HUES6 (cell line): Measurements from ENCODE around the gene SQSTM1.

ENCODE experiments used
- H3K27ac ChIP-seq: 2 replicates; pipeline ENCODE4 v1.7.0; 2013; ENCODE audit warnings: low read depth, mild to moderate bottlenecking, low read length, inconsistent platforms
- H3K27me3 ChIP-seq: 2 replicates; pipeline ENCODE4 v1.6.1; 2013; ENCODE audit warnings: low read length; ENCODE audit not compliant: control insufficient read depth, insufficient read depth
- H3K36me3 ChIP-seq: 2 replicates; pipeline ENCODE4 v1.6.1; 2013; ENCODE audit warnings: low read length; ENCODE audit not compliant: control insufficient read depth, insufficient read depth
- H3K4me1 ChIP-seq: 2 replicates; pipeline ENCODE4 v1.6.1; 2013; ENCODE audit warnings: low read length; ENCODE audit not compliant: control insufficient read depth, insufficient read depth
- H3K4me3 ChIP-seq: 2 replicates; pipeline ENCODE4 v1.5.1; 2013; ENCODE audit warnings: low read depth, low read length
- H3K9ac ChIP-seq: one replicate; pipeline ENCODE4 v1.6.1; 2013; ENCODE audit warnings: mild to moderate bottlenecking, low read length
- H3K9me3 ChIP-seq: 2 replicates; pipeline ENCODE4 v1.6.1; 2013; ENCODE audit warnings: low read depth, low read length; ENCODE audit not compliant: control insufficient read depth, insufficient read depth

The SQSTM1 gene

DNA sequence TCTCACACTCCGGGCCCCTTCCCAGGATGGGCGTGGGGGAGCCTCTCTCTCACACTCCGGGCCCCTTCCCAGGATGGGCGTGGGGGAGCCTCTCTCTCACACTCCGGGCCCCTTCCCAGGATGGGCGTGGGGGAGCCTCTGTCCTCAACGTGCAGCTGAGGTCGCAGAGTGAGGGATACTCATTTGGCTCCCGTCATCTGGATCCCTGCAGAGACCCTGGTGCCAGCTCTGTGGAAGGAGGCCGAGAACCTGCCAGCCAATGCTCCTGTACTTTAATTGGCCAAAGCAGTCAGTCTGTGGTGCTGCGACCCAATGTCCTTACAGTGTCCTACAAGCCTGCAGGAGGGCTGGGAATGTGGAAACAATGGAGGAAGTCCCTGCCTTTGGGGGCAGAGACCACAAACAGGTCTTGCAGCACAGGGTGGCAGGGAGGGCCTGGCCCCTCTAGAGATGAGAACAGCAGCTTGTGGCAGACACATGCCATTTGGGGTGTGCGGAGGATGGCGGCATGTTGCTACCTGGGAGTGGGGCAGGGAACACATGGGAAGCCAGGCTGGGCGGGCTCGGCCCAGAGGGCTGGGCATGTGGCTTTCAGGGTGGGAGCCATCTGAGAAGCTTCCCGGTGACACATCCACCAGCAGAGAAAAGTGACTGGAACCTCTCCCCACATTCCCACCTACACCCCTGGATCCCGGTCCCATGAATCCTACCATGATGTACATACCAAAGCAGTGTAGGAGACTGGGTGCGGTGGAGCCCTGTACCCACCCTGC, 51.5 kb downstream of the SQSTM1 start:
- no peaks in the 10 kb centered on the region for H3K4me1 ChIP-seq
- H3K36me3 ChIP-seq = peaks cover 77% of the 10 kb centered on the region
- no peak overlapping the region for H3K27ac ChIP-seq
- H3K4me3 ChIP-seq = no peak overlapping the region
- no peak overlapping the region for H3K9ac ChIP-seq
- H3K27me3 ChIP-seq = no peaks in the 10 kb centered on the region
- no peaks in the 10 kb centered on the region for H3K9me3 ChIP-seq

DNA sequence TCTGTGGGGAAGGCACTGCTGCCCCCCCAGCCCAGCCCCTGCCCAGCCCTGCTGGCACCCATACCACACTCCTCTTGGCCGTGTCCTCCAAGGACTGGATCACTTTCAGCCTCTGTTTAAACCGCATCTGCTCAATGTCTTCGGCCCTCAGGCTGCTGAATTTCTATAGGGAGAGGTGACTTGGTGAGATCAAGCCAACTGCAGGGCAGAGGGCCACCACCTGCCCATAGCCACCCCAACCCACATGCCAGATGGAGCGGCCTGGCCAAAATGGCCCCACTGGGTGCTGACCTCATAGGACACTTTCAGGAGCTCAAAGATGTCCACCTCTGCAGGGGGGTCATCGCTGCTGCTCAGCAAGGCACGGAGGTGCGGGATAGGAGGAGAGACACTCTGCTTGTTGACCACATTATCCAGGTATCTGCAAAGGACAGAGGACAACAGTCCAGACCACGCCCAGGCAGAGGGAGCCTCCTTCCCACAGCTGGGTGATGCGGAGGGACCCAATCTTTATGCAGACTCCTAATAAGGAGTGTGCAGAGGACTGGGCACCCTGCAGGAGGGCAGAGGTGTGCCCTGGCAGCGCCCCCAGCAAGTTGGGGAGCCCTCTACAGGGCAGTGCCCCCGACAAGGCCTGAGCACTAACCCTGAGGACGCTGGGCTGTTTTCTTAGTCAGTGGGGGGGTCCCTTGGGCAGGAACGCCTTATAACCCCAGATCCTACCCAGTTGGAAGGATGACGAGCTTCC, 52.3 kb downstream of the SQSTM1 start:
- Histone ChIP-seq H3K27me3 (no peaks in the 10 kb centered on the region), H3K9me3 (no peaks in the 10 kb centered on the region), H3K36me3 (peaks cover 79% of the 10 kb centered on the region), H3K4me3 (no peak overlapping the region), H3K27ac (no peak overlapping the region), H3K4me1 (no peaks in the 10 kb centered on the region), H3K9ac (no peak overlapping the region)

- Histone ChIP-seq H3K27ac (no peak overlapping the region), H3K9me3 (no peaks in the 10 kb centered on the region), H3K4me1 (no peaks in the 10 kb centered on the region), H3K9ac (no peak overlapping the region), H3K4me3 (no peak overlapping the region), H3K27me3 (no peaks in the 10 kb centered on the region), H3K36me3 (peaks cover 81% of the 10 kb centered on the region)
These were observed 52.9 kb downstream of the SQSTM1 start for GRCh38 chr5:179873588-179874110.

DNA sequence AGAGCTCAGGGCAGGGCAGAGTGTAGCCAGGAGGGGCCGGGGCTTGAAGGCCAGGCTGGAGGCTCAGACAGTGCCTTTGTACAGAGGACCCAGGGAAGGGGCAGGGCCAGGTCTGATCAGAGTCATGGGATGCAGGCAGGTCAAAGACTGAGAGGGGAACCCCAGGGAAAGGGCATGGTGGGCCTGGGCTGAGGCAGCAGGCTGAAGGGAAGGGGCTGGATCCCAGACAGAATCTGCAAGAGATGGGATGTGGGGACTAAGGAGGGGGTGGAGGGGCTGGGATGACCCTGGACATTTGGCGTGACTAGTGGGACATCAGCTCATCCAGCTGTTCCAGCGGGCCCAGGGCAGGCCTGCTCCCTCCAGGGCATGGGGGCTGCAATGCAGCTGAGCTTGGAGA, 53.4 kb downstream of the SQSTM1 start:
- Histone ChIP-seq H3K4me3 (no peak overlapping the region), H3K9me3 (no peaks in the 10 kb centered on the region), H3K36me3 (peaks cover 82% of the 10 kb centered on the region), H3K27me3 (no peaks in the 10 kb centered on the region), H3K4me1 (no peaks in the 10 kb centered on the region), H3K27ac (no peak overlapping the region), H3K9ac (no peak overlapping the region)

- no peak overlapping the region for H3K9ac ChIP-seq
- peaks cover 78% of the 10 kb centered on the region for H3K36me3 ChIP-seq
- no peak overlapping the region for H3K4me3 ChIP-seq
- no peaks in the 10 kb centered on the region for H3K9me3 ChIP-seq
- no peak overlapping the region for H3K27ac ChIP-seq
- no peaks in the 10 kb centered on the region for H3K27me3 ChIP-seq
- H3K4me1 ChIP-seq = no peaks in the 10 kb centered on the region
These were observed 54.0 kb downstream of the SQSTM1 start for GRCh38 chr5:179874536-179875292.

DNA sequence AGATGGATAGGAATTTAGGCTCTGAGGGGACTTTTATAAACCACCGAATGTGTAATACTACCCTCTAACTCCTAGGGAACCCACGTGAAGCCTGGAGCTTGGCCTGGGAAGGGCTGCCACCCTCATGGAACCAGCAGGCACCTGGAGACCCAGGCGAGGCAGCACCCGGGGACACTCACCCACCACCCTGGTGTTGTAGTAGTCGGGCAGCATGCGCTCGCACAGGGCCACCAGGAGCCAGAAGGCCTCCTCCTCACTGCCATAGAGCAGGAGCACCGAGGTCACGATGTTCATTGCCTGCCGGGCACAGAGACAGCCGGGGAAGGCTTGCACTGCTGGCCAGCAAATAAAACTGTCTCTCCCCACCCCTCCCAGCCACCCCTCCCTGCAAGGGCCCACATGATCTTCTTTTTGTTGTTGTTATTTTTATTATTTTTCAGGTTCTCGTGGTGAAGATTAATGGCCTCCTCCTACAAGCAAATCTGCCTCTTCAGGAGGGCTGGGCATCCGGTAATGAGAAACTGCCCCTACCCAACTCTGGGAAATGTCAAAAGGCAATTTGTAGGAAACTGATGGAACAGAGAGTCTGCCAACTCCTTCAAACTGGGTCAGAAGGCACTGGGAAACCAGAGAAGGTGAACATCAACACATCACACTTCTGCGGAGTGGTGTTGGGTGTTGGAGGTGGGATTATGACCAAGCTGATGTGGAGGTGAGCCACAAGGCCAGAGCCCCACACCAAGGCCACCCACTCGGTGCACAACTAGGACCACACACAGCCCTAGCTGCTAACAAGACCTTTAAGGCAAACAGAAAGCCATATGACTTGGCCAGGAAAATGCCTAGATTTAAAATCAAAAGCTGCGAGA, 55.3 kb downstream of the SQSTM1 start:
- no peak overlapping the region for H3K27ac ChIP-seq

DNA sequence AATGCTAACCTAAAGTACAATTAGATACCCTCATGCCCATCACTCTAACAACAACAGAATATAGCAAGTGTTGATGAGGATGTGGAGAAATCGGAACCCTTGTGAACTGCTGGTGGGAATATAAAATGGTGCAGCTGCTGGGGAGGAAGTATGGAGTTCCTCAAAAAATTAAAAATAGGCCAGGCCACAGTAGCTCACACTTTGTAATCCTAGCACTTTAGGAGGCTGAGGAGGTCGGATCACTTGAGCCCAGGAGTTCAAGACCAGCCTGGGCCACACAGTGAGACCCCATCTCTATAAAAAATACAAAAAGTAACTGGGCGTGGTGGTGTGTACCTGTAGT, 55.9 kb downstream of the SQSTM1 start:
- H3K36me3 ChIP-seq = peaks cover 62% of the 10 kb centered on the region

More for the DNA sequence above, 55.3 kb downstream of the SQSTM1 start:
- Histone ChIP-seq H3K4me1 (no peaks in the 10 kb centered on the region), H3K27me3 (no peaks in the 10 kb centered on the region), H3K9ac (no peak overlapping the region), H3K9me3 (no peaks in the 10 kb centered on the region), H3K4me3 (no peak overlapping the region), H3K36me3 (peaks cover 67% of the 10 kb centered on the region)

DNA sequence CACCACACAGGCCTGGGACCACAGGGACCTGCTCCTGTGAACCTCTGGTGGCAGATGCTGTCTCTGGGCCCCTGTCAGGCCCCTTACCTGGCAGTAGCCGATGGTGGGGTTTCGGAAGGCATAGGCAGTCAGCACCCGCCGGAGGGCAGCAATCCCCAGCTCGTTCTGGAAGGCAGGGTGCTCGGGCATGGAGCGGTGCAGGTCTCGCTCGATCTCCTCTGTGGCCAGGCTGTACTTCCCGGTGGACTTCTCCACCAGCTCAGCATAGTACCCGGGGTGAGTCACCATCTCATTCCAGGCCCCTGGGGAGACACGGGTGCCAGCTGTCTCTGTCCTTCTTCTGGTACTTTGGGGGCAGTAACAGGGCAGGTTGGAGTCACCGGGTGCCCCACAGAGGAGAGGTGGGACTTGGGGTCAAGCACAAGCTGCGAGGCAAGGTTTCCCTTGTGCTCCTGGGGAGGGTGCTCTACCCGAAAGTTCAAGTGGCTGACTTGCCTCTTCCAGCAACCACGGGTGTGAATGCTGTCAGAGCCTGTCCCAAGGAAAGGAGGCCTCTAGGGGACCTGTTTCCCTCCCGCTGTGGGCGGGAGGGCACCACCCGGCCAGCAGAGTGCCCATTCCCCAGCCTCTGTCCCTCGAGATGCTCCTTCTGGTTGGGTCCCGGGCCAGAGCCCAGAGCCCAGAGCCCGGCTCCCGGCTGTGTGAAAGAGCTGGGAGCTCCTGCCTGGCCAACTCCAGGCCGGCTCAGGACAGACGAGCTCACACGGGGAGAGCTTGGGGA, 57.7 kb downstream of the SQSTM1 start:
- H3K36me3 ChIP-seq = peaks cover 61% of the 10 kb centered on the region

More for the DNA sequence above, 55.9 kb downstream of the SQSTM1 start:
- Histone ChIP-seq H3K27ac (no peak overlapping the region), H3K4me1 (no peaks in the 10 kb centered on the region), H3K9ac (no peak overlapping the region), H3K4me3 (no peak overlapping the region), H3K27me3 (no peaks in the 10 kb centered on the region), H3K9me3 (no peaks in the 10 kb centered on the region)

DNA sequence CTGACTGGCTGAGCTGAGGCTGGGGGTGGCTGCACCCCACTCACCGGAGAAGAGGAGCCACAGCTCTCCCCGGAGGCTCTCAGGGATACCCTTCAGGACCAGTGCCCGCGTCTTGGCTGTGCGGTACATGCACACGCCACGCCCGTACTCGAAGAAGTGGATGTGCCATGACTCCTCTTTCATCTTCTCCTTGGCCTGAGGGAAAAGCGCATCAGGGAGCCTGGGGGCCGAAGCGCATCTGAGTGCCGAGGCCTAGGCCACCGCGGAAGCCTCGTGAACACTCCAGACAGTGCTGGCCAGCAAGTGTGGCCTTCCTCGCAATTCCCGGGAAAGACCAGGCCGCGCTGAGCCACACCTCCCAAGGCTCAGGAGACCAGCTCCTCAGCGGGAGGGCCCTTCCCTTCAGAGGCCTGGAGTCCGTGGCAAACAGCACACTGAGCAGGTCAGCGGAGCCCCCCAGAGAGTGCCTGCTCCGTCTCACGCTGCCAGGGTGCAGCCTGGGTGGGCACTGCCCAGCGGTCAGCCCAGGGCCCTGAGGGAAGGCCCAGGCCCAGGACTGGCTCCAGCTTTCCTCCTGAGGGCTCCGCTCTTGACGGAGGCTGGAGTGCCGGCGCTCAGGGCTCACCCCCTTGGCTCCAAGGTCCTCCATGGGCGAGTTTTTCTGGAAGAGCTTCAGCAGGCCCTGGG, 58.4 kb downstream of the SQSTM1 start:
- no peaks in the 10 kb centered on the region for H3K4me1 ChIP-seq
- H3K9ac ChIP-seq = no peak overlapping the region
- H3K27ac ChIP-seq = no peak overlapping the region
- H3K27me3 ChIP-seq = no peaks in the 10 kb centered on the region
- peaks cover 20% of the 10 kb centered on the region for H3K9me3 ChIP-seq
- peaks cover 61% of the 10 kb centered on the region for H3K36me3 ChIP-seq
- no peak overlapping the region for H3K4me3 ChIP-seq

More for the DNA sequence above, 57.7 kb downstream of the SQSTM1 start:
- H3K9me3 ChIP-seq = peaks cover 14% of the 10 kb centered on the region
- no peak overlapping the region for H3K9ac ChIP-seq
- no peaks in the 10 kb centered on the region for H3K4me1 ChIP-seq
- no peaks in the 10 kb centered on the region for H3K27me3 ChIP-seq
- no peak overlapping the region for H3K27ac ChIP-seq
- no peak overlapping the region for H3K4me3 ChIP-seq
